Measurements from ENCODE around the gene BAZ1A.
"Not testable (repeated sequence)": the region's sequence is repeated elsewhere in the genome, so short reads cannot be mapped to it uniquely, and the experiment has no call there.

BAZ1A gene

DNA sequence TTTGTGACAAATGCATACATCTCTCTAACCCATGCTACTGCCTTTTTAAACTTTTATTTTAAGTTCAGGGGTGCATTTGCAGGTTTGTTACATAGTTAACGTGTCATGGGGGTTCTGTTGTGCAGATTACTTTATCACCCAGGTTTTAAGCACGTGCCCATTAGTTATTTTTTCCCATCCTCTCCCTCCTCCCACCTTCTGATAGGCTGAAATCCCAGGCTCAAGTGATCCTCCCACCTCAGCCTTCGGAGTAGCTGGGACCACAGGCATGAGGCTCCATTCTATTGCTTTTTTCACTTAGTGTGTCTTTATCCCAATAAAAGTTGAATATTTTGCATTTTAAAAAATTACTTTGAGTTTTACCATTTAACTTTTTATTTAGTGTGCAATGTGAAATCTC, 68.9 kb downstream of the BAZ1A start:
- Histone ChIP-seq H3K27me3 (ENCODE audit: control insufficient read depth in 1 of 2, insufficient read depth in 2 of 2, low read length in 2 of 2) (no peaks in the 10 kb centered on the region), H3K9me3 (ENCODE audit: low read length) (no peaks in the 10 kb centered on the region), H3K4me3 (ENCODE audit: low read depth in 1 of 2, low read length in 2 of 2) (no peak overlapping the region), H3K36me3 (ENCODE audit: insufficient read depth, low read length) (peaks cover 21% of the 10 kb centered on the region), H3K9ac (ENCODE audit: low read length) (no peak overlapping the region), H3K27ac (ENCODE audit: low read depth, low read length) (no peak overlapping the region), H3K4me1 (ENCODE audit: insufficient read depth, low read length) (no peaks in the 10 kb centered on the region)

GRCh38 chr14:34804933-34805332, 70.2 kb downstream of the BAZ1A start:
- Histone ChIP-seq H3K27me3 (ENCODE audit: control insufficient read depth in 1 of 2, insufficient read depth in 2 of 2, low read length in 2 of 2) (no peaks in the 10 kb centered on the region), H3K4me3 (ENCODE audit: low read depth in 1 of 2, low read length in 2 of 2) (no peak overlapping the region), H3K36me3 (ENCODE audit: insufficient read depth, low read length) (peaks cover 21% of the 10 kb centered on the region), H3K9ac (ENCODE audit: low read length) (no peak overlapping the region), H3K4me1 (ENCODE audit: insufficient read depth, low read length) (no peaks in the 10 kb centered on the region), H3K9me3 (ENCODE audit: low read length) (no peaks in the 10 kb centered on the region), H3K27ac (ENCODE audit: low read depth, low read length) (no peak overlapping the region)

- not testable (repeated sequence) for H3K4me3 ChIP-seq (ENCODE audit: low read depth in 1 of 2, low read length in 2 of 2); H3K27me3 ChIP-seq (ENCODE audit: control insufficient read depth in 1 of 2, insufficient read depth in 2 of 2, low read length in 2 of 2); H3K27ac ChIP-seq (ENCODE audit: low read depth, low read length); H3K4me1 ChIP-seq (ENCODE audit: insufficient read depth, low read length); H3K9me3 ChIP-seq (ENCODE audit: low read length); H3K9ac ChIP-seq (ENCODE audit: low read length); H3K36me3 ChIP-seq (ENCODE audit: insufficient read depth, low read length)
Measured at GRCh38 chr14:34798861-34799260, 76.3 kb downstream of the BAZ1A start.

- H3K4me3 ChIP-seq (ENCODE audit: low read depth in 1 of 2, low read length in 2 of 2) = no peak overlapping the region
- no peaks in the 10 kb centered on the region for H3K4me1 ChIP-seq (ENCODE audit: insufficient read depth, low read length)
- H3K9ac ChIP-seq (ENCODE audit: low read length) = no peak overlapping the region
- no peak overlapping the region for H3K27ac ChIP-seq (ENCODE audit: low read depth, low read length)
- no peaks in the 10 kb centered on the region for H3K9me3 ChIP-seq (ENCODE audit: low read length)
- peaks cover 7% of the 10 kb centered on the region for H3K36me3 ChIP-seq (ENCODE audit: insufficient read depth, low read length)
- no peaks in the 10 kb centered on the region for H3K27me3 ChIP-seq (ENCODE audit: control insufficient read depth in 1 of 2, insufficient read depth in 2 of 2, low read length in 2 of 2)
Measured at GRCh38 chr14:34797747-34798583, 77.2 kb downstream of the BAZ1A start.

DNA sequence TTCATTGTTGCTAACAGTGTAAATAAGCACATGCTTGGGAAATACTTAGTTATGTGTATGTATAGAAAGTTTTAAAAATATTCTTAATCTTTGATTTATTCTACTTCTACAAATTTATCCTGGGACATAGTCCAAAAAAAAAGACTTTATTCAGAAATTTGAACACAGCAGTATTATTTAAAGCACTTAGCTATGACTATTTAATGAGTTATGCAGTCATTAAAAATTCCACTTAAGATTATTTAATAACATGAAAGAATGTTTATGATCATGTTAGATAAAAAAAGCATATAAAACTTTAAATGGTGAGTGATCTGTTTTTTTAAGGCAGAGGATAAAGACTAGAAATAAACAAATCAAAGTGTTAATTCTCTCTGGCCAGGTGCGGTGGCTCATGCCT, 78.3 kb downstream of the BAZ1A start:
- no peak overlapping the region for H3K4me3 ChIP-seq (ENCODE audit: low read depth in 1 of 2, low read length in 2 of 2)
- no peaks in the 10 kb centered on the region for H3K36me3 ChIP-seq (ENCODE audit: insufficient read depth, low read length)
- no peaks in the 10 kb centered on the region for H3K4me1 ChIP-seq (ENCODE audit: insufficient read depth, low read length)
- H3K27ac ChIP-seq (ENCODE audit: low read depth, low read length) = no peak overlapping the region
- H3K9ac ChIP-seq (ENCODE audit: low read length) = no peak overlapping the region
- H3K9me3 ChIP-seq (ENCODE audit: low read length) = no peaks in the 10 kb centered on the region
- H3K27me3 ChIP-seq (ENCODE audit: control insufficient read depth in 1 of 2, insufficient read depth in 2 of 2, low read length in 2 of 2) = no peaks in the 10 kb centered on the region

DNA sequence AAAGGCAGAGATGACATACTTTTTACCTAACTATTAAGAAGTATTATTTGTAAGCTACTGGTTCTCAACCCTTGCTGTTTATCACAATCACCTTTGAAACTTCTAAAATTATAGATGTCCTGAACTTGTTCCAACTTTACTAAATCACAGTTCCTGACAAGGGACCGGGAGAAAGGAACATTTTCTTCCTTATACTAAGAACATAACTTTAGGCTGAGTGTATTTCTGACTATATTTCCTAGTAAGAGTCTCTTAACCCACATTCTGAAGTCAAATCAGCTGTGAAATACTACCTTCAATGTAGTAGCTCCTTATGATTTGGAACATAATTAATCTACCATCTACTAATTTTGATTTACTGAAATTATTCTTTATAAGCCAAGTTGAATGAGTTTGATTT, 80.2 kb downstream of the BAZ1A start:
- Histone ChIP-seq H3K9me3 (ENCODE audit: low read length) (no peaks in the 10 kb centered on the region), H3K27me3 (ENCODE audit: control insufficient read depth in 1 of 2, insufficient read depth in 2 of 2, low read length in 2 of 2) (no peaks in the 10 kb centered on the region), H3K4me3 (ENCODE audit: low read depth in 1 of 2, low read length in 2 of 2) (no peak overlapping the region), H3K4me1 (ENCODE audit: insufficient read depth, low read length) (no peaks in the 10 kb centered on the region), H3K9ac (ENCODE audit: low read length) (no peak overlapping the region), H3K27ac (ENCODE audit: low read depth, low read length) (no peak overlapping the region), H3K36me3 (ENCODE audit: insufficient read depth, low read length) (no peaks in the 10 kb centered on the region)

GRCh38 chr14:34794217-34794616, 80.9 kb downstream of the BAZ1A start:
- no peak overlapping the region for H3K27ac ChIP-seq (ENCODE audit: low read depth, low read length)
- H3K4me1 ChIP-seq (ENCODE audit: insufficient read depth, low read length) = no peaks in the 10 kb centered on the region
- H3K9me3 ChIP-seq (ENCODE audit: low read length) = no peaks in the 10 kb centered on the region
- H3K27me3 ChIP-seq (ENCODE audit: control insufficient read depth in 1 of 2, insufficient read depth in 2 of 2, low read length in 2 of 2) = no peaks in the 10 kb centered on the region
- H3K36me3 ChIP-seq (ENCODE audit: insufficient read depth, low read length) = no peaks in the 10 kb centered on the region
- no peak overlapping the region for H3K9ac ChIP-seq (ENCODE audit: low read length)
- no peak overlapping the region for H3K4me3 ChIP-seq (ENCODE audit: low read depth in 1 of 2, low read length in 2 of 2)

DNA sequence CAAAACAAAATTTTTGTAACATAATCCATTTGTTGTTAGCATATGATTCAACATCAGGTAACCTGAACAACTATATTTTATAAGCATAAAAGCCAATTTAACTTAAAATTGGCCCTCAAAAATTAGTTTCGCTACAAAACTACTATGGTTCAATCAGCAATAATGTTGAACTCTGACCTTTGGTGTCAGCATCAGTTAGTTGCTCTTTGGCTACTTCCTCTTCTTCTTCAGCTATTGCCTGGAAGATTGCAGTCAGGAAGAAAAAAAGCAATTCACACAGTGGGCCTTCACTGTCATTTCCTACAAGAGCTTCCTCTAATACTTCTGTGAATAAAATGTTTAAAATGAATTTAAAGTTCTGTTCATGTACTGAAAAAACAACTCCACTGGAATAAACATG, 82.6 kb downstream of the BAZ1A start:
- Histone ChIP-seq H3K36me3 (ENCODE audit: insufficient read depth, low read length) (no peaks in the 10 kb centered on the region), H3K27ac (ENCODE audit: low read depth, low read length) (no peak overlapping the region), H3K27me3 (ENCODE audit: control insufficient read depth in 1 of 2, insufficient read depth in 2 of 2, low read length in 2 of 2) (no peaks in the 10 kb centered on the region), H3K4me3 (ENCODE audit: low read depth in 1 of 2, low read length in 2 of 2) (no peak overlapping the region), H3K4me1 (ENCODE audit: insufficient read depth, low read length) (no peaks in the 10 kb centered on the region), H3K9me3 (ENCODE audit: low read length) (no peaks in the 10 kb centered on the region), H3K9ac (ENCODE audit: low read length) (no peak overlapping the region)

DNA sequence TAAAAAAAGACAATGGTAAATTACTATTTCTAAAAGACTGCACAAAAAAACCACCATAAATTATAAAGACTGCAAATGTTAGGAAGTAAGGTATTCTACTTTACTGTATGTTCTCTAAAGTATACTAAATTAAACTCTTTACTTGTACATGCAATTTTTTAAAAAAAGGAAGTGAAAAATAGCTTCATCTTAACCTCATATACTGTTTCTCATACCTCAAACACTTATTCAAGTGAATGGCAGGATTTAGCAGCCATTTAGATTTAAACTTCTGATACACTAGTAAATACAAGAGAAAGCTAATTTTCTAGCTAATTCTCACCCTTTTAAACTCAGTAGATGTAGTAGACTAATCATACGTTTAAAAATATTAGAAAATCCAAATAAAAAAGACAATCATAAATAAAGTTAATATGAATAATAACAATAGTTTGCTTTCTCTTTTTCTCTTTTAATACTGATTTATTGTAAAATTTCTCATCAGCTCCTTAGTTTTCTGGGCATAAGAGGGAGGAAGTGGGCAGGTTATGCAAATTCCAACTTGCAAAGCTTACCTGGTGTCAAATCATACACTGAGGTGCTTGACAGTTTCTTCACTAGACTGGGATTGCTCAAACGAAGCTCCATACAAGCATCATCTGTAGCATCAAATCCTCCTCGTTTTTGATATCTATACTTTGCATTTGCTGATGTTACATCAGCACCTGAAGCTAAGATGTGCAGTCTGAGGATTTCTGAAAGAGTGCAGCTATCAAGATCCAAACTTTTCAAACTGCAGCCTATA, 89.7 kb downstream of the BAZ1A start:
- Histone ChIP-seq H3K27me3 (ENCODE audit: control insufficient read depth in 1 of 2, insufficient read depth in 2 of 2, low read length in 2 of 2) (no peaks in the 10 kb centered on the region), H3K4me1 (ENCODE audit: insufficient read depth, low read length) (no peaks in the 10 kb centered on the region), H3K27ac (ENCODE audit: low read depth, low read length) (no peak overlapping the region), H3K36me3 (ENCODE audit: insufficient read depth, low read length) (peaks cover 8% of the 10 kb centered on the region), H3K4me3 (ENCODE audit: low read depth in 1 of 2, low read length in 2 of 2) (no peak overlapping the region), H3K9ac (ENCODE audit: low read length) (no peak overlapping the region), H3K9me3 (ENCODE audit: low read length) (no peaks in the 10 kb centered on the region)

DNA sequence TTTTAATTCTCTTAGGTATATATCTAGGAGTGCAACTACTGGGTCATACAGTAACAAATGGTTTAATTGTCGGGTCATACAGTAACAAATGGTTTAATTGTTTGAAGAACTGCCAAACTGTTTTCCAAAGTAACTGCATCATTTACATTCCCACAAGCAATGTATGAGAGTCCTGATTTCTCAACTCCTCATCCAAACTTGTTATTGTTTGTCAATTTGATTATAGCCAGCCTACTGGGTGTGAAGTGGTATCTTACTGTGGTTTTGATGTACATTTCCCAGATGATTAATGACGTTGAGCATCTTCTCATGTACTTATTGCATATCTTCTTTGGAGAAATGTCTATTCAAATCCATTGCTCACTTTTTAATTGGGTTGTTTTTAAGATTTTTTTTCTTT, 93.1 kb downstream of the BAZ1A start:
- H3K4me3 ChIP-seq (ENCODE audit: low read depth in 1 of 2, low read length in 2 of 2) = no peak overlapping the region
- H3K9ac ChIP-seq (ENCODE audit: low read length) = no peak overlapping the region
- H3K4me1 ChIP-seq (ENCODE audit: insufficient read depth, low read length) = no peaks in the 10 kb centered on the region
- no peaks in the 10 kb centered on the region for H3K9me3 ChIP-seq (ENCODE audit: low read length)
- H3K27ac ChIP-seq (ENCODE audit: low read depth, low read length) = no peak overlapping the region
- H3K36me3 ChIP-seq (ENCODE audit: insufficient read depth, low read length) = peaks cover 8% of the 10 kb centered on the region
- H3K27me3 ChIP-seq (ENCODE audit: control insufficient read depth in 1 of 2, insufficient read depth in 2 of 2, low read length in 2 of 2) = no peaks in the 10 kb centered on the region

- Histone ChIP-seq H3K27me3 (ENCODE audit: control insufficient read depth in 1 of 2, insufficient read depth in 2 of 2, low read length in 2 of 2) (no peaks in the 10 kb centered on the region), H3K9me3 (ENCODE audit: low read length) (no peaks in the 10 kb centered on the region), H3K36me3 (ENCODE audit: insufficient read depth, low read length) (peaks cover 7% of the 10 kb centered on the region), H3K9ac (ENCODE audit: low read length) (no peak overlapping the region), H3K27ac (ENCODE audit: low read depth, low read length) (no peak overlapping the region), H3K4me3 (ENCODE audit: low read depth in 1 of 2, low read length in 2 of 2) (no peak overlapping the region), H3K4me1 (ENCODE audit: insufficient read depth, low read length) (no peaks in the 10 kb centered on the region)
Measured at GRCh38 chr14:34781242-34781641, 93.9 kb downstream of the BAZ1A start.
